ENCODE data around the gene FUT6. TPM values are rescaled to one million over a fixed set of nuclear protein-coding genes. Genes with fewer than 3 reads are reported as not detected.

The FUT6 gene
- total and polyA plus RNA-seq, 11 donors, result not detected

DNA sequence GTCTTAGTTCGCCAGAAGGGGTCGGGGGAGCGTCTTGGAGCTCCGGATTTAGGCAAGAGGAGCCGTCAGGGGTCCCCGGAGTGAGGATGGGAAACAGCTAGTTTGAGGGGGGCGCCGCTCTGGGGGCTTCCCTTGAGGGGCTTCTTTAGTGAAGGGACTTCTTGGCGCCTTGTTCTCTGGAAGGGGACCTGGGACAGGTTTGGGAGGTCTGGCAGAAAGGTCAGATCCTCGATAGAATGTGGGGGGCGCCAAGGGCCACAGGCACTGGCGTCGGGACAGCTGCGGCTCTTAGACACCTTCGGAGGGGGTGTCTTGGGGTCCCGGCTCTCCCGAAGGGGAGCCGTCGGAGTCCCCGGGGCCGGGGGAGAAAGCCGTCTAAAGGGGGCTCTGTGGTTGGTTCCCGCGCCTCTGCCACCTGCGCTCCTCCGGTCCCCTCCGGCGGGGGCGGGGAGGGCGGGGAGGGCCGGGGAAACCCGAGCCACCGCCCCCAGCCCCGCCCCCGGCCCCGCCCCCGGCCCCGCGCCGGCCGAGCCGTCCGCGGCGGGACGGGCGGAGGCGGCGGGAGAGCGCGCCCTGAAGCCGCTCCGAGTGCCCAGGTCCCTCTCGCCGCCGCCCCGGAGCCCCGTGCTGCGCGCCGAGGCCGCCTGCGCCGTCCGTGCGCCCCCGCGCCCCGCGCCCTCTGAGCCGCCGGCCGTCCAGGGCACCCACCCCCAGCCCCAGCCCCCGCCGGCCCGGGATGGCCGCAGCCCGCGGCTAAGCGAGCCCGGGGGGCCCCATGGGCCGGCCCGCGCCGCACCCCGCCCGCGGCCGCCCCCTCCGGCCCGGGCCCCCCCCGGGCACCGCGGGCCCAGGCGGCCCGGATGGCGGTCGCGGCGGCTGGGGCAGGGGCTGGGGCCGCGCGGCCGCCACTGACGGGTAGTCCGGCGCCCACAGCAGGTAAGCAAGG lies 34.7 kb downstream of the FUT6 start, which contains the start of gene NRTN:
TSS of gene NRTN (plus strand) at position 552 of the 946 bp plus-strand sequence. CDS start 19,099 bp downstream, outside the sequence.
- TF ChIP-seq, protein P1, sequence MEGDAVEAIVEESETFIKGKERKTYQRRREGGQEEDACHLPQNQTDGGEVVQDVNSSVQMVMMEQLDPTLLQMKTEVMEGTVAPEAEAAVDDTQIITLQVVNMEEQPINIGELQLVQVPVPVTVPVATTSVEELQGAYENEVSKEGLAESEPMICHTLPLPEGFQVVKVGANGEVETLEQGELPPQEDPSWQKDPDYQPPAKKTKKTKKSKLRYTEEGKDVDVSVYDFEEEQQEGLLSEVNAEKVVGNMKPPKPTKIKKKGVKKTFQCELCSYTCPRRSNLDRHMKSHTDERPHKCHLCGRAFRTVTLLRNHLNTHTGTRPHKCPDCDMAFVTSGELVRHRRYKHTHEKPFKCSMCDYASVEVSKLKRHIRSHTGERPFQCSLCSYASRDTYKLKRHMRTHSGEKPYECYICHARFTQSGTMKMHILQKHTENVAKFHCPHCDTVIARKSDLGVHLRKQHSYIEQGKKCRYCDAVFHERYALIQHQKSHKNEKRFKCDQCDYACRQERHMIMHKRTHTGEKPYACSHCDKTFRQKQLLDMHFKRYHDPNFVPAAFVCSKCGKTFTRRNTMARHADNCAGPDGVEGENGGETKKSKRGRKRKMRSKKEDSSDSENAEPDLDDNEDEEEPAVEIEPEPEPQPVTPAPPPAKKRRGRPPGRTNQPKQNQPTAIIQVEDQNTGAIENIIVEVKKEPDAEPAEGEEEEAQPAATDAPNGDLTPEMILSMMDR (IDR thresholded peaks at IDR 0.05), result no peak
- TF ChIP-seq POLR2A (IDR thresholded peaks at IDR 0.05), result no peak
- Histone ChIP-seq H3K9me3 (no peaks in the 10 kb centered on the region), H3K4me3 (peak within 1 kb of the TSS; percentile 0 to 56 (median 46)), H3K36me3 (no peaks in the 10 kb centered on the region), H3K27ac (peak within 1 kb of the TSS in 10 of 12 donors; percentile 43 to 86 (median 76)), H3K4me1 (peaks cover 0 to 32% (median 8%) of the 10 kb centered on the region in 12 donors), H3K27me3 (peaks cover 7 to 52% (median 30%) of the 10 kb centered on the region in 9 donors)
- ATAC-seq, result peak in 3 of 4 donors; percentile 19 to 62 (median 53)
- peak in 1 of 5 donors; percentile 33 for DNase-seq
- intact Hi-C loops (cut with DNase I), result loop anchor here (1.0 to 10.0 kb wide), 11 partner anchors 88 to 220 kb away; partner anchors contain the start of gene RANBP3 (in 2 of the 10)
- WGBS, 4 donors, result 1 to 12% (median 5%) methylated on average over 7 to 104 of the region's 107 CpGs

GRCh38 chr19:5803752-5804515 lies 35.6 kb downstream of the FUT6 start:
- 2 to 6% (median 2%) methylated on average over 18 to 54 of the region's 54 CpGs for WGBS, 4 donors
- H3K27ac ChIP-seq, result peak overlapping the region in 1 of 12 donors; percentile 76
- DNase-seq (peak; percentile 84 to 93 (median 85)), ATAC-seq (peak; percentile 74 to 92 (median 86))
- no peaks in the 10 kb centered on the region for H3K9me3 ChIP-seq
- H3K4me3 ChIP-seq, result peak overlapping the region in 10 of 12 donors; percentile 0 to 49 (median 37)
- H3K27me3 ChIP-seq, result peaks cover 7 to 53% (median 30%) of the 10 kb centered on the region in 9 donors
- intact Hi-C loops (cut with DNase I), result loop anchor here (1.0 to 10.0 kb wide), 10 partner anchors 88 to 221 kb away; partner anchors contain the start of gene RANBP3 (in 2 of the 10)
- no peaks in the 10 kb centered on the region for H3K36me3 ChIP-seq
- TF ChIP-seq, protein P1 (IDR thresholded peaks at IDR 0.05), result peak; percentile 69 to 95 (median 86)
- no peak for TF ChIP-seq POLR2A (IDR thresholded peaks at IDR 0.05)
- peaks cover 0 to 40% (median 10%) of the 10 kb centered on the region in 12 donors for H3K4me1 ChIP-seq

GRCh38 chr19:5803441-5803751 lies 36.1 kb downstream of the FUT6 start:
- no peak for TF ChIP-seq POLR2A (IDR thresholded peaks at IDR 0.05)
- TF ChIP-seq, protein P1 (IDR thresholded peaks at IDR 0.05), result no peak
- peaks cover 7 to 59% (median 30%) of the 10 kb centered on the region in 9 donors for H3K27me3 ChIP-seq
- intact Hi-C loops (cut with DNase I), result loop anchor here (5.0 to 10.0 kb wide), 6 partner anchors 89 to 221 kb away; partner anchors contain the start of gene RANBP3 (in 2 of the 10)

More at GRCh38 chr19:5803441-5803751, 36.1 kb downstream of the FUT6 start:
- peaks cover 0 to 46% (median 11%) of the 10 kb centered on the region in 12 donors for H3K4me1 ChIP-seq
- no peak for ATAC-seq
- peak overlapping the region in 9 of 12 donors; percentile 1 to 49 (median 38) for H3K4me3 ChIP-seq
- H3K27ac ChIP-seq, result no peak overlapping the region
- no peak for DNase-seq
- WGBS, 4 donors, result 8 to 38% (median 9%) methylated on average over 7 to 8 of the region's 8 CpGs
- H3K36me3 ChIP-seq, result no peaks in the 10 kb centered on the region
- no peaks in the 10 kb centered on the region for H3K9me3 ChIP-seq
